Kidney glomerular epithelial cell (primary cell): Measurements from ENCODE around the gene SMIM33.
"Not testable (repeated sequence)": the region's sequence is repeated elsewhere in the genome, so short reads cannot be mapped to it uniquely, and the experiment has no call there.

Source experiments
- DNase-seq: peaks from one replicate; lab custom pipeline; 2025; lab: John Stamatoyannopoulos, UW

The SMIM33 gene

GRCh38 chr5:139457241-139457640 lies 13.6 kb upstream of the SMIM33 start:
- no peak for DNase-seq

DNA sequence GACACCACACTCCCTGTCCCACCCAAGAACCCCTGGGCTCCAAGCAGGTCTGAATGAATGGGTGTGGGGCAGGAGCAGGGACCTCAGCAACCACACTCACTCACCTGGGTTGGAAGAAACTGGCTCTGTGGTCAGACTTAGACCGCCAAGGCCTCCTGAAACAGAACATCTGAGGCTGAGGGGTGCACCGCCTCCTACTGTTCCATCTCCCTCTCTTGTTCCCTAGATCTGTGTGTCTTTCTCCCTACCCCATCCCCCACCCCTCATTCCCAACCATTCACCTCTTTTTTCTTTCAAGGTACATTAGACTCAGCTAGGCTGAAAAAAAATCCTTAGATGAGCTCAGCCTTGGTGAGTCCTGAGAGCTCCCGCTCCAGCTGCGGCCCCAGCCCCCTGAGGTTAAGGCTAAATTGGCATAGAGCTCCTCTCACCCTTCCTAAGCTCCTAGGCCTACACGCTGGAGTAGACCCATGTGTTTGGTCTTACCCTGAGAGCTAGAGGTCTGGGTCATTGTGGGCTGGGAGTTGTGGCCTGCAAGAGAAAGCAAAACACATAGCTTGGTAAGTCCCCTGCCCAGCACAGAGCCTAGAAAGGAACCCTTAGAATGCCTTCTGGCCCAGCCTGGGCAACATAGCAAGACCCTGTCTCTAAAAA lies 13.0 kb upstream of the SMIM33 start:
- no peak for DNase-seq

DNA sequence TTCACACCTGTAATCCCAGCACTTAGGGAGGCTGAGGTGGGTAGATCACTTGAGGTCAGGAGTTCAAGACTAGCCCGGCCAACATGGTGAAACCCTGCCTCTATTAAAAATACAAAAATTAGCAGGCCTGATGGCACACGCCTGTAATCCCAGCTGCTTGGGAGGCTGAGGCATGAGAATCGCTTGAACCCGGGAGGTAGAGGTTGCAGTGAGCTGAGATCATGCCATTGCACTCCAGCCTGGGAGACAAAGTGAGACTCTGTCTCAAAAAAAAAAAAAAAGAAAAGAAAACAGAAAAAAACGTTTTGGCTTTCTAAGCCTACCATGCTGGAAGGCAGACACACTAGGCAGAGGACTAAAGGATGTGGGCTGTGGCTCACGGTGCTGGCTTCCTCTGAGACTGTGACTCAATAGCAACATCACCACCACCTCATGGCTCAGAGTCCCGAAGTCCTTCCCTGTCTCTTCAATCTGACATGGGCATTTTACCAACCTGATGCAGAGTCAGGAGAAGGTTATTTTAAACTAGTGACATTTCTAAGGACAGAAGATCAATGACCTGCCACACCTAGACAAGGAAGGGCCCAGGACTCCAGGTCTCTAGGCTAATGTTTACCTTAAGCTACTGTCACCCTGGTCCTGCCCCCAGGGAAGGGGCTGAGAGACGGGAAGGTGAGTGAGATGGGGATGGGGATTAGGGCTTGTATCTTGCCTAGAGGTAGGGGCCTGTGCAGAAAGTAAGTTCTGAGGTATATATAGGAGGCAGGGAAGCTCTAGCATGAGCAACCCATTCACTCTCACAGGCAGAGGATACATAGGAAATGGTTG lies 12.0 kb upstream of the SMIM33 start:
- peak; percentile 41 for DNase-seq

- no peak for DNase-seq
These were observed 11.3 kb upstream of the SMIM33 start for GRCh38 chr5:139459451-139459934.

- no peak for DNase-seq
These were observed 10.3 kb upstream of the SMIM33 start for GRCh38 chr5:139460455-139460854.

- DNase-seq: no peak
These were observed 9.6 kb upstream of the SMIM33 start for GRCh38 chr5:139461176-139461575.

GRCh38 chr5:139461698-139462097 lies 9.1 kb upstream of the SMIM33 start:
- DNase-seq: no peak

DNA sequence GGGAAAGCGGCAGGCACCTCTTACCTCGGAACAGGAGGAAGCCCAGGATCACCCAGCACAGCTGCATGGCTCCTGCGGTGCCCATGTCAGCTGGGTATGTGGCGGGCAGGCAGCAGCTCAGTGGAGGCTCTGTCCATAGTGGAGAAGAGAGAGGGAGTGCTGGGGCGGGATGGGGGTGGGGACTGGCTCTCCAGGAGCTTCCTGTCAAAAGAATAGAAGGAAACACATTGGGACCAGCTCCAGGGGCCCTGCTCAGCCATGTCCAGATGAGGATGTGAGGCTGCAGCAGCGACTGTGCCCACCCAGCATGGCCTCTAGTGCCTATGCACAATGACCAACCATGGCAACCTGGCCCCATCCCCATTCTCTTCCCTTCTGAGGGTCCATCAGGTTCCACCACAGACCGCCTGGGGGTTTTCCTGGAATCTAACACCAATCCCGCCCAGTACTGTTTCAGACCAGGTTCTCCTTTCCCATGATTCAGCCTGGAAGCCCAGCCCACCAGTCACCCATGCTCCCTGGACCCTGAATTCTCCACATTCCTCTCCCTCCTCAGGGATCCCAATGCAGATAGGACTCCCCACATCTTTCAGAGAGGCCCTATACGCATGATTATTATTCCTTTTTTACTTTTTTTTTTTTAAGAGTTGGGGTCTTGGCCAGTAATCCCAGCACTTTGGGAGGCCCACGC lies 8.1 kb upstream of the SMIM33 start, which contains the start of gene ECSCR:
Gene ECSCR, minus strand, starts transcription at position 158 of the 691 bp plus-strand sequence. Its CDS starts 73 bp downstream, at position 85.
- DNase-seq: no peak

DNA sequence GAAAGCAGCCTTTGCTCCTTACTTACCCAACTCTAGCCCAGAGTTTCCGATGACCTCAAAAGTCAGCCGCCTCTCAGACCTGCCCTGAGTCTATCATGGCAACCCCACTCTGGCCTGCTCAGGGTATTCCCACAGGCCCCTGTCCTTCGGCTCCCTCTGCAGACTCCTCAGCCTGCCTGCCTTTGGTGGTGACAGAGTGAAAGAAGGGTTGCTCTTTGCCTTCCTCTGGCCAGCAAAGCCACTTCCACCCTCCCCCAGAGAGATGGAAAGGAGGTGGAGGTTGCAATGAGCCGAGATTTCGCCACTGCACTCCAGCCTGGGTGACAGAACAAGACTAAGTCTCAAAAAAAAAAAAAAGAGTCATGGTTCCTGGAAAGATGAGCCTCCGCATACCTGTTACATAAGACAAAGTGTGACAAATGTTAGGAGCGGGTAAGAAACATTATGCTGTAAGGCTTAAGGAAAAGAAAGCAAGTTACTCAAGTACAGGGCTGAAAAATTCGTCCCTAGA lies 2.3 kb upstream of the SMIM33 start:
- no peak for DNase-seq

- DNase-seq: no peak
These were observed 1.7 kb downstream of the SMIM33 start for GRCh38 chr5:139472386-139473030.

GRCh38 chr5:139473105-139473504 lies 2.3 kb downstream of the SMIM33 start:
- DNase-seq: no peak

DNA sequence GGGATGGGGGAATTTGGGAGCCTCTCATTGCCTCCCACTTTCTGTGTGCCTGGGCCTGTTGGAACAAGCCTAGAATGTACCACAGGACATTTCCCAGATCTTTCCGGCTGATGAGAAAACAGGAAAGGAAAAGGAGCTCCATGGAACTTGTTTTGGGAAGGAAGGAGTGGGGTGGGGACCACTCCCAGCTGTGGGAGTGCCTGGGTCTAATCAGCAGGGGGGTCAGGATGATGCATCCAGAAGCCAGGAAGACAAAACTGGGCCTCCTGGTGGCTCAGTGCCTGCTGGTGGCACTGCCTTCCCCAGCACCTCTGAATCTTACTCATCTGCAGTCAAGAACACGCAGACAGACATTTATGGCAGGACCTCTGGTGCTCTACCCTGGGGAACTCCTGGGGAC lies 2.8 kb downstream of the SMIM33 start:
- no peak for DNase-seq

DNA sequence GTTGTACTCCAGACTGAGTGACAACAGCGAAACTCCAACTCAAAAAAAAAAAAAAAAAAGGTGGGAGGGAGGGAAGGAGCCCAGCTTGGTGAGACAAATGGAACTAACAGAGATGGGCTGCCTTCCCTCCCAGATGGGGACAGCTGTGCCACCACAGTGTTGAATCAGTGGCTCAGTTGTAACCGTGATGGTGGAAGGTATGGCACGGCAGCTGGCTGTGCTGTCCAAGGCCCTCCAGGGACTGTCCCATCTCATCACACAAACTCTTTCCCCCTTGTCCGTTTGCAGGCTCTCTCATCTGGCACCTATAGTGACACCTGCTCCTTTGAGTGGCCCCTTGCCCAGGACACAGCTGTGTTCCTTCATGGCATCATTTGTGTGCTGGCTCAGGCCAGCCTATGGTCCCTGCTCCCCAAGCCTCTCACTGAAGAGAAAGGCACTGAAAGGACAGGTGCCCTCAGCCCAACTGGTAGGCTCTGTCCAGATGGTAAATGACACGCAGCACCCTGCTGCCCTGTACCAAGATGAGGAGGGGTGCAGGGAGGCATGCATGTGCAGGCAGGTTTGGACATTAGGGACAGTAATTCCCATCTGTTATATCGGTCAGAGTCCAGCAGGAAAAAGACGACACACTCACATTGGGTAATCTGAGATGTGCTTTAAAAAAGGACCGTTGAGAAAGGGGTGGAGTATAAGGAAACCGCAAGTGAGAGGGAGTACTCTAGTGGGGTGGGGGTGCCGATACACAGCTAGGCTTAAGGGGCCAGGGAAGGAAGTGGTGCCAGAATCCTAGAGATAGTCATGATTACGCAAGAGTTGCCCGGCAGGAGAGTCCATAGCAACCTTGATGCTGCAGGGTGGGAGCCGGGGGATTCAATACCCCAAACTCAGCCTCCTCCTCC lies 4.3 kb downstream of the SMIM33 start:
- no peak for DNase-seq

DNA sequence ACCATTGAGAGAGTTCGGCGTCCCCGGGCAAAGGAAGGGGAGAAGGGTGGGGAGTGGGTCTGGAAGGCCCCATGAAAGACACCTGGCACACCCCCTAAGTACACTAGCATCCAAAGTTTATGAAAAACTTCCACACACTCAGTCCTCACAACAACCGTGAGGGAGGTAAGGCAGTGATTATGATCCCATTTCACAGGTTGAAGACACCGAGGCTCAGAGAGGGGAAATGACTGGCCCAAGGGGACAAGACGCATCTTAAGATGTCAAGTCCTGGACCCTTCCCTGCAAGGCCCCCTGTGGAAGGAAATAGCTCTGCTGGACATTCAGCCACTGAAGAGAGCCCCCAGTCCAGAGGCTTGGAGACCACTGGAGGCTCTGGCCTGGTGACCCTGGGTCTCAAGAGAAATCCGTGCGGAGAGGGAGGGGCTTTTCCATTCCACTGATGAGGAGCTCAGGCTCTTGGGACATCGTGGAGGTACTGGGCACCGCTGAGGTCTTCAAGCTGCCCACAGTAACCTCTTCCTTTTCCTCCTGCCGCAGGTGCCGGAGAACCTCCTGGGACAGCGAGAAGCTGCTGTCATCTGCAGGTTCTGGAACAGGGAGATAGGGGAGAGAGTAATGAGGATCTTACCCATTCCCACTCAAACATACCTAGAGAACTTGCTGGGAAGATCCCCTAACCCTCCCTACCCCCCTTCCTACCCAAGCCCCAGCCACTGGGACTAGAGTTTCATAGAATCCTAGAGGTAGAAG lies 5.2 kb downstream of the SMIM33 start:
- DNase-seq: no peak

DNA sequence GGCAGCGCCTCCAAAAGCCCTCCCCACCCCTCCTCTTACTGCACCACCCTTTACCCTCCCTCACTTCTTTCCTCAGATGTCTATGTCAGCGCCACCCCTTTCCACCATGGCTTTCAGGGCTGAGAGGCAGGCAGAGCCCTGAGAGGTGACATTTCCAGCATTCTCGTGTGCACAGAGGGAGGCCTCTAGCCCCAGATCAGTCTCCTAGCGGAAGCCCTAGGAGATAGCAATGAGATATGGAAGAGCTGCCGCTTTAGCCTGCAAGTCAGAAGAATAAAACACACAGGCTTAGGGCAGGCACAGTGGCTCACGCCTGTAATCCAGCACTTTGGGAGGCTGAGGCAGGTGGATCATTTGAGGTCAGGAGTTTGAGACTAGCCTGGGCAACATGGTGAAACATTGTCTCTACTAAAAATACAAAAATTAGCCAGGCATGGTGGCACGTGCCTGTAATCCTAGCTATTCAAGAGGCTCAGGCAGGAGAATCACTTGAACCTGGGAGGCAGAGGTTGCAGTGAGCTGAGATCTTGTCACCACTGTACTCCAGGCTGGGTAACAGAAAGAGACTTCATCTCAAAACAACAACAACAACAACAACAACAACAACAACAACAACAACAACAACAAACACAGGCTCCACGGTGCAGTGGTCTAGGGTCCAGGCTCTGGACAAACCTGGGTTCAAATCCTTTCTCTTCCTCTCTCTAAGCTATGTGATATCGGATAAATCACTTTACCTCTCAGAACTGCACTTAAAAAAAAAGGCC lies 8.0 kb downstream of the SMIM33 start:
- not testable (repeated sequence) for DNase-seq

GRCh38 chr5:139479729-139480128 lies 8.9 kb downstream of the SMIM33 start:
- DNase-seq: not testable (repeated sequence)

GRCh38 chr5:139481122-139481533 lies 10.3 kb downstream of the SMIM33 start:
- DNase-seq: no peak

- DNase-seq: no peak
These were observed 10.8 kb downstream of the SMIM33 start for GRCh38 chr5:139481580-139482049.
